Loucy (cell line): ENCODE data around the gene AMOTL1.

Experiments
- H2AFZ ChIP-seq: fragments of 200-600 bp; sonication (generic); 2 replicates; pipeline ENCODE4 v1.6.0; 2016; ENCODE audit warnings: antibody characterized with exemption, mild to moderate bottlenecking, low read length, moderate library complexity
- H3F3A ChIP-seq: fragments of 200-600 bp; 2 replicates; pipeline ENCODE4 v1.6.0; 2016; ENCODE audit warnings: antibody characterized with exemption, low read depth, mild to moderate bottlenecking
- H3K27me3 ChIP-seq: fragments of 200-600 bp; sonication (generic); 2 replicates; pipeline ENCODE4 v1.6.1; 2014; ENCODE audit warnings: low read length, mild to moderate bottlenecking; ENCODE audit not compliant: insufficient read depth, poor library complexity, severe bottlenecking
- H3K36me3 ChIP-seq: fragments of 200-600 bp; sonication (generic); 2 replicates; pipeline ENCODE4 v1.6.1; 2016; ENCODE audit warnings: low read length; ENCODE audit not compliant: insufficient read depth
- H3K4me1 ChIP-seq: fragments of 200-600 bp; sonication (generic); 2 replicates; pipeline ENCODE4 v1.5.1; 2014; ENCODE audit warnings: low read length, mild to moderate bottlenecking; ENCODE audit not compliant: insufficient read depth, poor library complexity, severe bottlenecking
- H3K4me2 ChIP-seq: fragments of 200-600 bp; sonication (generic); 2 replicates; pipeline ENCODE4 v1.6.0; 2014; ENCODE audit warnings: antibody characterized with exemption, low read length, low read depth, mild to moderate bottlenecking; ENCODE audit not compliant: poor library complexity, severe bottlenecking
- H3K4me3 ChIP-seq: fragments of 200-600 bp; sonication (generic); 2 replicates; pipeline ENCODE4 v1.5.1; 2014; ENCODE audit warnings: low read length, mild to moderate bottlenecking, mixed read lengths; ENCODE audit not compliant: poor library complexity, severe bottlenecking
- H3K79me2 ChIP-seq: fragments of 200-600 bp; sonication (generic); 2 replicates; pipeline ENCODE4 v1.6.1; 2014; ENCODE audit warnings: low read length; ENCODE audit not compliant: insufficient read depth
- H3K9ac ChIP-seq: fragments of 200-600 bp; sonication (generic); 2 replicates; pipeline ENCODE4 v1.6.0; 2014; ENCODE audit warnings: mild to moderate bottlenecking, low read depth, low read length, moderate library complexity; ENCODE audit not compliant: poor library complexity, severe bottlenecking
- H3K9me2 ChIP-seq: fragments of 200-600 bp; sonication (generic); replicated peaks from 2 replicates; pipeline ENCODE4 v1.6.1; 2016; ENCODE audit warnings: low read depth, low read length, mixed read lengths
- H3K9me3 ChIP-seq: fragments of 200-600 bp; sonication (generic); 2 replicates; pipeline ENCODE4 v1.6.1; 2014; ENCODE audit warnings: mild to moderate bottlenecking, antibody characterized with exemption, low read length, low read depth; ENCODE audit not compliant: insufficient read depth
- H4K20me1 ChIP-seq: fragments of 200-600 bp; sonication (generic); 2 replicates; pipeline ENCODE4 v1.6.0; 2014; ENCODE audit warnings: antibody characterized with exemption, low read length, mild to moderate bottlenecking; ENCODE audit not compliant: insufficient read depth, poor library complexity, severe bottlenecking
- CTCF ChIP-seq: fragments of 200-600 bp; sonication (generic); conservative IDR thresholded peaks from 2 replicates; pipeline ENCODE4 v1.5.1; 2014; ENCODE audit warnings: mild to moderate bottlenecking, antibody characterized with exemption, low read length
- EZH2phosphoT487 ChIP-seq: fragments of 200-600 bp; IDR thresholded peaks from 2 replicates; pipeline ENCODE4 v1.6.1; 2018; ENCODE audit warnings: antibody characterized with exemption, mild to moderate bottlenecking, moderate library complexity, borderline replicate concordance

AMOTL1 gene

GRCh38 chr11:94861306-94861845 lies 93.2 kb downstream of the AMOTL1 start:
- no peaks in the 10 kb centered on the region for H3F3A ChIP-seq
- no peaks in the 10 kb centered on the region for H3K79me2 ChIP-seq
- no peaks in the 10 kb centered on the region for H3K27me3 ChIP-seq
- H3K4me3 ChIP-seq = no peak overlapping the region
- H4K20me1 ChIP-seq = no peaks in the 10 kb centered on the region
- no peak overlapping the region for H2AFZ ChIP-seq
- H3K9me2 ChIP-seq = no peaks in the 10 kb centered on the region
- H3K4me2 ChIP-seq = no peak overlapping the region
- H3K36me3 ChIP-seq = peaks cover 86% of the 10 kb centered on the region; the same call in 1 of the 2 replicates
- H3K9me3 ChIP-seq = no peaks in the 10 kb centered on the region
- TF ChIP-seq EZH2phosphoT487 = no peak
- TF ChIP-seq CTCF = no peak
- H3K4me1 ChIP-seq = no peaks in the 10 kb centered on the region
- H3K9ac ChIP-seq = no peak overlapping the region

- no peak overlapping the region for H3K4me3 ChIP-seq
- H3K9me3 ChIP-seq = no peaks in the 10 kb centered on the region
- H3K27me3 ChIP-seq = no peaks in the 10 kb centered on the region
- H3K36me3 ChIP-seq = peaks cover 86% of the 10 kb centered on the region; the same call in 1 of the 2 replicates
- no peaks in the 10 kb centered on the region for H3K4me1 ChIP-seq
- H3K9me2 ChIP-seq = no peaks in the 10 kb centered on the region
- no peak overlapping the region for H3K4me2 ChIP-seq
- H3K79me2 ChIP-seq = no peaks in the 10 kb centered on the region
- H3K9ac ChIP-seq = no peak overlapping the region
- H4K20me1 ChIP-seq = no peaks in the 10 kb centered on the region
- TF ChIP-seq EZH2phosphoT487 (no peak), CTCF (no peak)
- no peaks in the 10 kb centered on the region for H3F3A ChIP-seq
- H2AFZ ChIP-seq = no peak overlapping the region
Measured at GRCh38 chr11:94862926-94863880, 95.0 kb downstream of the AMOTL1 start.

- H2AFZ ChIP-seq = no peak overlapping the region
Measured at GRCh38 chr11:94864506-94865045, 96.4 kb downstream of the AMOTL1 start.

More at GRCh38 chr11:94864506-94865045, 96.4 kb downstream of the AMOTL1 start:
- H4K20me1 ChIP-seq = no peaks in the 10 kb centered on the region
- H3K4me2 ChIP-seq = no peak overlapping the region
- H3K4me1 ChIP-seq = no peaks in the 10 kb centered on the region
- no peaks in the 10 kb centered on the region for H3K9me3 ChIP-seq
- H3K36me3 ChIP-seq = peaks cover 86% of the 10 kb centered on the region; the same call in 1 of the 2 replicates
- H3K9ac ChIP-seq = no peak overlapping the region
- no peak overlapping the region for H3K4me3 ChIP-seq
- no peak for TF ChIP-seq EZH2phosphoT487
- TF ChIP-seq CTCF = no peak
- no peaks in the 10 kb centered on the region for H3K9me2 ChIP-seq
- no peaks in the 10 kb centered on the region for H3K27me3 ChIP-seq
- H3K79me2 ChIP-seq = no peaks in the 10 kb centered on the region
- no peaks in the 10 kb centered on the region for H3F3A ChIP-seq
